HepG2 (cell line): ENCODE measurements around the gene SOX9. TPM values are rescaled to one million over a fixed set of nuclear protein-coding genes. Genes with fewer than 3 reads are reported as not detected.

Source experiments
- BORCS8-MEF2B ChIP-seq: sonication (generic); formaldehyde crosslinking; IDR thresholded peaks from 2 replicates; pipeline ENCODE4 v1.8.0; 2022; ENCODE audit warnings: mild to moderate bottlenecking, missing genetic modification reagents
- CEBPB ChIP-seq: IDR thresholded peaks from 2 replicates; pipeline ENCODE4 v1.6.1; 2011; ENCODE audit warnings: low read depth, low read length, improper control_type of control experiment, borderline replicate concordance
- GFI1 ChIP-seq: sonication (generic); formaldehyde crosslinking; IDR thresholded peaks from 2 replicates; pipeline ENCODE4 v1.5.0; 2020; ENCODE audit warnings: missing genetic modification reagents, mild to moderate bottlenecking, borderline replicate concordance
- NBN ChIP-seq: fragments of 450-650 bp; conservative IDR thresholded peaks from 2 replicates; pipeline ENCODE4 v1.6.1; 2017
- NFE2L1 ChIP-seq: sonication (generic); formaldehyde crosslinking; IDR thresholded peaks from 2 replicates; pipeline ENCODE4 v1.4.0; 2020; ENCODE audit warnings: missing genetic modification reagents, mild to moderate bottlenecking, borderline replicate concordance
- NFYC ChIP-seq: IDR thresholded peaks from 2 replicates; pipeline ENCODE4 v1.6.1; 2016; ENCODE audit warnings: missing genetic modification reagents, missing compliant biosample characterization
- SIX1 ChIP-seq: sonication (generic); formaldehyde crosslinking; IDR thresholded peaks from 2 replicates; pipeline ENCODE4 v1.4.0; 2020; ENCODE audit warnings: missing genetic modification reagents, borderline replicate concordance
- TAF1 ChIP-seq: sonication (generic); formaldehyde crosslinking; IDR thresholded peaks from 2 replicates; pipeline ENCODE4 v1.4.0; 2020; ENCODE audit warnings: missing genetic modification reagents
- TCF12 ChIP-seq, 2 experiments: fragments of 450-650 bp in 1 of 2; sonication (generic) in 1 of 2; formaldehyde crosslinking in 1 of 2; IDR thresholded peaks; 2 replicates each; pipeline versions ENCODE4 v1.6.1 to v1.8.0; 2017 to 2022; ENCODE audit warnings: antibody characterized with exemption in 1 of 2, mild to moderate bottlenecking in 1 of 2, missing genetic modification reagents in 1 of 2, moderate library complexity in 1 of 2
- ZBTB20 ChIP-seq: sonication (generic); formaldehyde crosslinking; IDR thresholded peaks from 2 replicates; pipeline ENCODE4 v1.8.1; 2023; ENCODE audit warnings: missing genetic modification reagents, low read depth, mild to moderate bottlenecking, borderline replicate concordance
- ZIK1 ChIP-seq: sonication (generic); formaldehyde crosslinking; IDR thresholded peaks from 2 replicates; pipeline ENCODE4 v1.5.0; 2020; ENCODE audit warnings: mild to moderate bottlenecking, low read depth, missing genetic modification reagents, borderline replicate concordance
- ZNF451 ChIP-seq: sonication (generic); formaldehyde crosslinking; IDR thresholded peaks from 2 replicates; pipeline ENCODE4 v1.5.0; 2020; ENCODE audit warnings: mild to moderate bottlenecking, missing genetic modification reagents
- ZNF549 ChIP-seq: sonication (generic); formaldehyde crosslinking; IDR thresholded peaks from 2 replicates; pipeline ENCODE4 v1.5.0; 2020; ENCODE audit warnings: missing genetic modification reagents
- ZNF615 ChIP-seq: sonication (generic); formaldehyde crosslinking; IDR thresholded peaks from 2 replicates; pipeline ENCODE4 v1.5.0; 2020; ENCODE audit warnings: mild to moderate bottlenecking, missing genetic modification reagents, borderline replicate concordance
- polyA plus RNA-seq, 8 experiments: library from polyadenylated mRNA; depleted of rRNA in 3 of 8; stranded (reverse) in 7 of 8; unstranded in 1 of 8; fragments of >200 nt; fragmentation: Illumina TruSeq in 4 of 8; extraction: Trizol in 4 of 8; gene quantifications; 2 replicates each; pipeline versions ENCODE4 v1.2.1 to v1.2.3, GENCODE V29; 2011 to 2016; ENCODE audit warnings: low read depth in 4 of 8, missing spikeins in 1 of 8, mixed read lengths in 1 of 8; ENCODE audit not compliant: insufficient read depth in 1 of 8
- total RNA-seq, 5 experiments: library from RNA; depleted of rRNA; stranded (reverse); fragments of >200 nt; fragmentation: Illumina TruSeq; extraction: Trizol; gene quantifications; 2 replicates each; pipeline ENCODE4 v1.2.3, GENCODE V29; 2016; ENCODE audit warnings: low read depth in 1 of 5
- TF ChIP-seq, protein P1 (sequence below): IDR thresholded peaks from 2 replicates; pipeline ENCODE4 v1.4.0; 2020; ENCODE audit warnings: mild to moderate bottlenecking, missing genetic modification reagents
- TF ChIP-seq, protein P2 (sequence below): IDR thresholded peaks from 2 replicates; pipeline ENCODE4 v1.6.1; 2016; ENCODE audit warnings: low read depth, borderline replicate concordance
- TF ChIP-seq, protein P3 (sequence below), 2 experiments: fragments of 450-650 bp in 1 of 2; sonication (generic) in 1 of 2; formaldehyde crosslinking; IDR thresholded peaks; 2 replicates each; pipeline versions ENCODE4 v1.5.0 to v1.8.0; 2020 to 2022; ENCODE audit warnings: mild to moderate bottlenecking in 1 of 2, missing genetic modification reagents in 1 of 2
- TF ChIP-seq, protein P4 (sequence below): sonication (generic); formaldehyde crosslinking; IDR thresholded peaks from 2 replicates; pipeline ENCODE4 v1.5.0; 2020; ENCODE audit warnings: mild to moderate bottlenecking, missing genetic modification reagents, borderline replicate concordance
- TF ChIP-seq, protein P5 (sequence below): sonication (generic); formaldehyde crosslinking; IDR thresholded peaks from 2 replicates; pipeline ENCODE4 v1.8.0; 2022; ENCODE audit warnings: mild to moderate bottlenecking, missing genetic modification reagents; ENCODE audit not compliant: insufficient replicate concordance

Gene SOX9
- total and polyA plus RNA-seq, 2 of the 13 experiments (the other 11 are each of a cell fraction or from before 2014, with no cell fraction given), result 16.1 to 27.6 TPM

DNA sequence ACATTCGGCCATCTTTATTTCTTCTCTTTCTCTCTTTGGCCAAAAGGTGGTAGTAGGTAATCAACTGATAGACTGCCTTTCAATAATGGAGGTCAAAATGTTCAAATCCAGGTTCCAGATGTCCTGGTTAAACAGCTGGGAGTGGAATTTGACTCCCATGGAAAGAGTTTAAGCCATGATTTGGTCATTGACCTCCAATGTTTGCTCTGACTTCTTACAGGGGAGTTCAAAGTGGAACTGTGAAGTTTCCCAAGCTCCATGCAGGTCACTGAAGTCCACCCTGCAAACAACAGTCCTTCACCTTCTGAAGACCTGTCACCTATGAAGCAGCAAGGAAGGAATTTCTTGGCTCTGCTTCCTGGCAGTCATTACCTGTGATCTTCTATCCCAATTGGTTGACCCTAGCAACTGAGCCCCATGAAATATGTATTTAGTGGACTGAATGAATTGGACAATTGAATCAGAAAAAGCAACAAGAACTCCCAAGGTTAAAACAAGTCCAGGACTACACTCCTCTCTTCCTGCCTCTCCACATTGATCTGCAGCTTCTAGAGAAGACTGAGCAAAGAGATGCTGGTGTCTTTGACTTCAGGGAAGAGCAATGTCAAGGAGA, 28.0 kb upstream of the SOX9 start (continued):
- TF ChIP-seq CEBPB (peak; percentile 78; the same call in 1 of the 2 replicates), ZIK1 (0 out of 2 replicates have a peak, but pooled peaks have one; percentile 25), ZNF549 (CRISPR knock-in tag) (no peak), ZNF451 (CRISPR knock-in tag) (peak; percentile 45; the same call in 1 of the 2 replicates), NFYC (CRISPR knock-in tag) (0 out of 2 replicates have a peak, but pooled peaks have one; percentile 29), TAF1 (no peak; the same call in 1 of the 2 replicates), TCF12 (IDR thresholded peaks at IDR 0.05) (no peak), TCF12 (CRISPR knock-in tag; IDR thresholded peaks at IDR 0.05) (peak; percentile 91; the same call in 1 of the 2 replicates), NBN (no peak), GFI1 (CRISPR knock-in tag) (peak; percentile 99), ZNF615 (CRISPR knock-in tag) (no peak), BORCS8-MEF2B (CRISPR knock-in tag) (no peak; the same call in 1 of the 2 replicates), SIX1 (peak; percentile 96), ZBTB20 (peak; percentile 85), NFE2L1 (CRISPR knock-in tag) (no peak)
- TF ChIP-seq, protein P1, sequence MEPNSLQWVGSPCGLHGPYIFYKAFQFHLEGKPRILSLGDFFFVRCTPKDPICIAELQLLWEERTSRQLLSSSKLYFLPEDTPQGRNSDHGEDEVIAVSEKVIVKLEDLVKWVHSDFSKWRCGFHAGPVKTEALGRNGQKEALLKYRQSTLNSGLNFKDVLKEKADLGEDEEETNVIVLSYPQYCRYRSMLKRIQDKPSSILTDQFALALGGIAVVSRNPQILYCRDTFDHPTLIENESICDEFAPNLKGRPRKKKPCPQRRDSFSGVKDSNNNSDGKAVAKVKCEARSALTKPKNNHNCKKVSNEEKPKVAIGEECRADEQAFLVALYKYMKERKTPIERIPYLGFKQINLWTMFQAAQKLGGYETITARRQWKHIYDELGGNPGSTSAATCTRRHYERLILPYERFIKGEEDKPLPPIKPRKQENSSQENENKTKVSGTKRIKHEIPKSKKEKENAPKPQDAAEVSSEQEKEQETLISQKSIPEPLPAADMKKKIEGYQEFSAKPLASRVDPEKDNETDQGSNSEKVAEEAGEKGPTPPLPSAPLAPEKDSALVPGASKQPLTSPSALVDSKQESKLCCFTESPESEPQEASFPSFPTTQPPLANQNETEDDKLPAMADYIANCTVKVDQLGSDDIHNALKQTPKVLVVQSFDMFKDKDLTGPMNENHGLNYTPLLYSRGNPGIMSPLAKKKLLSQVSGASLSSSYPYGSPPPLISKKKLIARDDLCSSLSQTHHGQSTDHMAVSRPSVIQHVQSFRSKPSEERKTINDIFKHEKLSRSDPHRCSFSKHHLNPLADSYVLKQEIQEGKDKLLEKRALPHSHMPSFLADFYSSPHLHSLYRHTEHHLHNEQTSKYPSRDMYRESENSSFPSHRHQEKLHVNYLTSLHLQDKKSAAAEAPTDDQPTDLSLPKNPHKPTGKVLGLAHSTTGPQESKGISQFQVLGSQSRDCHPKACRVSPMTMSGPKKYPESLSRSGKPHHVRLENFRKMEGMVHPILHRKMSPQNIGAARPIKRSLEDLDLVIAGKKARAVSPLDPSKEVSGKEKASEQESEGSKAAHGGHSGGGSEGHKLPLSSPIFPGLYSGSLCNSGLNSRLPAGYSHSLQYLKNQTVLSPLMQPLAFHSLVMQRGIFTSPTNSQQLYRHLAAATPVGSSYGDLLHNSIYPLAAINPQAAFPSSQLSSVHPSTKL (CRISPR knock-in tag), result peak; percentile 99
- TF ChIP-seq, protein P2, sequence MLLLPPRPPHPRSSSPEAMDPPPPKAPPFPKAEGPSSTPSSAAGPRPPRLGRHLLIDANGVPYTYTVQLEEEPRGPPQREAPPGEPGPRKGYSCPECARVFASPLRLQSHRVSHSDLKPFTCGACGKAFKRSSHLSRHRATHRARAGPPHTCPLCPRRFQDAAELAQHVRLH (CRISPR knock-in tag), result peak; percentile 77; the same call in 1 of the 2 replicates
- TF ChIP-seq, protein P3, sequence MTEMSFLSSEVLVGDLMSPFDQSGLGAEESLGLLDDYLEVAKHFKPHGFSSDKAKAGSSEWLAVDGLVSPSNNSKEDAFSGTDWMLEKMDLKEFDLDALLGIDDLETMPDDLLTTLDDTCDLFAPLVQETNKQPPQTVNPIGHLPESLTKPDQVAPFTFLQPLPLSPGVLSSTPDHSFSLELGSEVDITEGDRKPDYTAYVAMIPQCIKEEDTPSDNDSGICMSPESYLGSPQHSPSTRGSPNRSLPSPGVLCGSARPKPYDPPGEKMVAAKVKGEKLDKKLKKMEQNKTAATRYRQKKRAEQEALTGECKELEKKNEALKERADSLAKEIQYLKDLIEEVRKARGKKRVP (CRISPR knock-in tag; IDR thresholded peaks at IDR 0.05), result no peak
- TF ChIP-seq, protein P4, sequence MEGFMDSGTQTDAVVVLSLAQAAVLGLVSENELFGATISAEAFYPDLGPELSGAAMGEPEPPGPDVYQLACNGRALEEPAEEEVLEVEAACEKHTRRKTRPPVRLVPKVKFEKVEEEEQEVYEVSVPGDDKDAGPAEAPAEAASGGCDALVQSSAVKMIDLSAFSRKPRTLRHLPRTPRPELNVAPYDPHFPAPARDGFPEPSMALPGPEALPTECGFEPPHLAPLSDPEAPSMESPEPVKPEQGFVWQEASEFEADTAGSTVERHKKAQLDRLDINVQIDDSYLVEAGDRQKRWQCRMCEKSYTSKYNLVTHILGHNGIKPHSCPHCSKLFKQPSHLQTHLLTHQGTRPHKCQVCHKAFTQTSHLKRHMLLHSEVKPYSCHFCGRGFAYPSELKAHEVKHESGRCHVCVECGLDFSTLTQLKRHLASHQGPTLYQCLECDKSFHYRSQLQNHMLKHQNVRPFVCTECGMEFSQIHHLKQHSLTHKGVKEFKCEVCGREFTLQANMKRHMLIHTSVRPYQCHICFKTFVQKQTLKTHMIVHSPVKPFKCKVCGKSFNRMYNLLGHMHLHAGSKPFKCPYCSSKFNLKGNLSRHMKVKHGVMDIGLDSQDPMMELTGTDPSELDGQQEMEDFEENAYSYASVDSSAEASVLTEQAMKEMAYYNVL (CRISPR knock-in tag), result peak; percentile 95
- TF ChIP-seq, protein P5, sequence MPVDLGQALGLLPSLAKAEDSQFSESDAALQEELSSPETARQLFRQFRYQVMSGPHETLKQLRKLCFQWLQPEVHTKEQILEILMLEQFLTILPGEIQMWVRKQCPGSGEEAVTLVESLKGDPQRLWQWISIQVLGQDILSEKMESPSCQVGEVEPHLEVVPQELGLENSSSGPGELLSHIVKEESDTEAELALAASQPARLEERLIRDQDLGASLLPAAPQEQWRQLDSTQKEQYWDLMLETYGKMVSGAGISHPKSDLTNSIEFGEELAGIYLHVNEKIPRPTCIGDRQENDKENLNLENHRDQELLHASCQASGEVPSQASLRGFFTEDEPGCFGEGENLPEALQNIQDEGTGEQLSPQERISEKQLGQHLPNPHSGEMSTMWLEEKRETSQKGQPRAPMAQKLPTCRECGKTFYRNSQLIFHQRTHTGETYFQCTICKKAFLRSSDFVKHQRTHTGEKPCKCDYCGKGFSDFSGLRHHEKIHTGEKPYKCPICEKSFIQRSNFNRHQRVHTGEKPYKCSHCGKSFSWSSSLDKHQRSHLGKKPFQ, result no peak
